HG03045 (cell line): Measurements from ENCODE around the gene BRD4.

Source experiments
- ATAC-seq: cut with Tn5 transposase; IDR thresholded peaks from one replicate; pipeline ENCODE4 v1.9.1; 2021; ENCODE audit warnings: mild to moderate bottlenecking, moderate library complexity; ENCODE audit not compliant: unreplicated experiment

Gene BRD4

DNA sequence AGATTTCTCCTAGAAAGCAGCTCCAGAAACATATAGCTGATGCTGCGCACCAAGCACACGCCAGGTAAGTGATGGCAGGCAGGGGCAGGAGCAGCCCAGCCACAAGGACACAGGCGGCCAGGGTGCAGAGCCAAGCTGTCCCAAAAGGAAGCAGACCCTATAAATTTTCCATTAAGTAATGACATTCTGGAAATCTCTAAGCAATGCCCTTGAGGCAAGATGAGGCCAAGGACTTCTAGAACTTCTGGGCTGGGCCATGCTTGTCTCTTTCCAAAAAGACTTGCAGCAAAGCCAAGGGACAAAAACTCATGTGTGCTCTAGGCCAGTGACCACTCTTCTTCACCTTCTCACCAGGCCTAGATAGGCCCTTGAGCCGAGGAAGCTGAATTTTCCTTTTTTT lies 57.9 kb downstream of the BRD4 start:
- ATAC-seq = no peak

DNA sequence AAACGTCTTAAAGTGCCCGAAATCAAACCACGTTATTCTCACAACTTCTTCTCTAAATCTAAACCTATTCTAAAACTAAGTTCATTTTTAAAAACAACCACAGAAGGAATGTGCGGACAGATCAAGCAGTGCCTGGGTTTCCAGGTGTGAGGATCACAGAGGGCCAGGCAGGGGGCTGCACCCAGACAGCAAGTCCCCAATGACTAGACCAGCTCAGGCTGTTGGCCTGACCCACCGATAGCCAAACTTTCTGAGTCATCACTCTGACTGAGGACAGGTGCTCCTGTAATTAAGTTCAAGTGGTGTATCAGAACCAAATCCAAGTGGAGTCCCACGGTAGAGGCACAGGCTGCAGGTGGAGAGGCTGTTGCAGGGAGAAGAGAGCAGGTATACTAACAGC lies 62.5 kb downstream of the BRD4 start:
- no peak for ATAC-seq

DNA sequence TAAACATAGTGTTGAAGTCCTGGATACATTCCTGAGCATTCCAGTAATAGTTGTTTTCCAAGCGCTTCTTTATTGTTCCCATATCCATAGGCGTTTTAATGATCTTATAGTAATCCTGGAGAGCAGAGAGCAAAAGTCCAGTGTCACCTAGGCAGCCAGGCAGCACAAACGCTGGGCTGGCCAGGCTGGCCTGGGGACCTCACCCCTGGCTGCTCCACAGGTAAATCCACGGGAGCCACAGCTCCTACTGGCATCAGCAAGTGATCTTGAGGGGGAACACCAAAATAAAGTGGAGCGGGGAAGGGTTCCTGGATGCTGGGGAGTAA lies 63.4 kb downstream of the BRD4 start:
- no peak for ATAC-seq

- ATAC-seq = no peak
Measured at GRCh38 chr19:15268192-15268927, 64.0 kb downstream of the BRD4 start.

DNA sequence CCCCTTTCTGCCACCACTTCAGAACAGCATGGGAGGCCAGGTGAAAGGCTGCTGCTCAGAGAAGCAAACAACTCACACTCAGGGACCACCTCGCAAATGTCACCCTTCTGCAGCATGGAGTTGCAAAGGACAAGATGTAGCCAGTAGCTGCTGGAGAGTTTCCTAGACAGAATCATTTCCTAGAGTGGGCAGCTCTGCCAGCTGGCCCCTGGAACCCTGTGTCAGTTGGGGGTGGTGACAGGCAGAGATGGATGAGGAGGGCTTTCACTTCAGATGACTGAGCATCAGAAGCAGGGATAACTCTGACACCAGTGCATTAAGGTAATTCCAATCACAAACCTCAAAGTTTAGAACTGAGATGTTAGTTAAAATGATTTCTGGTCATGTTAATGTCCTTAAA lies 65.7 kb downstream of the BRD4 start:
- no peak for ATAC-seq

- no peak for ATAC-seq
Measured at GRCh38 chr19:15265850-15266248, 66.5 kb downstream of the BRD4 start.

- ATAC-seq = no peak
Measured at GRCh38 chr19:15265214-15265849, 67.0 kb downstream of the BRD4 start.

GRCh38 chr19:15264933-15265206 lies 67.5 kb downstream of the BRD4 start:
- ATAC-seq = no peak

DNA sequence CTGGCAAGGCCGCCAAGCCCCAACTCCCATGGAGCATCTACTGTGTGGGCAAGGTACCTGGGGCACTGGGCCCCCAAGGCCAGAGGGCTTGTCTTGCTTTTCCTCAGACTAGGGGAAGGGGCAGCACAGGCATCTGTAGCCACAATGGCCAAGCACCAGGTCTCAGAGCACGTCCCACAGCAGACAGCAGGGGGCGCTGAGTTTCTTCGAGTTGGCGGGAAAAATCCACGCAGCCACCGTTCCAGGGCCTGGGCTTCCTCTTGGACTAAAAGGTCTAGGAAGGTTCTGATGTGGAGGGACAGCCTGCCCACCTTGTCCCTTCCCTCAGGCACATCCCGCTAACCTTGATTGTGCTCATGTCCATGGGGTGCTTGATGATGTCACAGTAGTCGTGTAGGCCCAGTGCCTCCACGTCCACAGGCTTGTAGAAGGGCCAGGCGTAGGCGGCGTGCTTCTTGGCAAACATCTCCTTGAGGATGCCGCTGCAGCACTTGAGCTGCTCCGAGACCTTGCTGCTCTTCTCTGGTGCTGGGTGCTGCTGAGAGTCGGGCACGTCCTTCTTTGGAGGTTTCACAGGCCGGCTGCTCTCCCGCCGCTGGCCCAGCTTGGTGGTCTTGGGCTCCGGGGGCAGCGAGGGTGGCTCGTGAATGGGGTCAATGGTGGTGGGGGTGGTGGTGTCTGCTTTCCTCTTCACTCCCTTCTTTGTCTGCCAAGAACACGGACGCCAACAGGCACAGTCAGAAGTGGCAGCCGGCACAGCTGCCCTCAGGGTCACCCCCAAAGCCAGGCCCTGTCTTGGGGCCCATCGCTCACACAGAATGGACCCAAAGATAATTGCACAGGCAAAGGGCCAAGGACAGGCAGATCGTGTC lies 68.0 kb downstream of the BRD4 start:
- no peak for ATAC-seq

- no peak for ATAC-seq
Measured at GRCh38 chr19:15263361-15263985, 68.9 kb downstream of the BRD4 start.

DNA sequence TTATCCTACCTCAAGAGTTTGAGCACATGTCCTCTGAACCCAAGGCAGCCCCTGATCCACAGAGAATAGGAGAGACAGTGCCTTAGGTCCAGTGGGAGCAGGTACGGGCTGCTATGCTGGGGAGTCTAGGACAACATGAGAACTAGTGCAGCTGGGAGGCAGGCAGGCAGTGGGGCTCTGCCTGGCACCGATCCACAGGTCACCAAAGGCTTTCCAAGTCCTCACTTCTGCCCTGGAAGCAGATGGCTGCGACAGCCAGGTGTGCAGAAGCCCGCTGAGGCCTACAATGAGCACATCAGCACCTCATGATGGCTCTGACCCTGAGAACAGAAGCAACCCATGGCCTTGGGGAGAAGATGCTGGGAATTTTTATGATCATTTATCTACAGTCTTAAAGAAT lies 70.3 kb downstream of the BRD4 start:
- ATAC-seq = no peak

DNA sequence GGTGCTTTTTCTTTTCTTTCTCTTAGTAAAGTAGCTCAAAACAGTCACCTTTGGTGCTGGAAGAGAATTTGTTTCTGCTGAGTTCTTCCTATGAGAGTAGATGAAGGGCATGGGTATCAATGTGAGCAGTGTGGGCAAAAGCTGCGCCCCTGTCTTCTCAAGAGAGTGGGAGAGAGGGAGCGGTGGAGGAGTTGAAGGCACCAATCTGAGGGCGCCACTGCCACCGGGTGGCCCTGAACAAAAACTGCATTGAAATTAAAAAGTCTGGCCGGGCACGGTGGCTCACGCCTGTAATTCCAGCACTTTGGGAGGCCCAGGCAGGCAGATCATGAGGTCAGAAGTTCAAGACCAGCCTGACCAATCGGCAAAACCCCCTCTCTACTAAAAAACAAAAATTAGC lies 71.4 kb downstream of the BRD4 start:
- no peak for ATAC-seq

GRCh38 chr19:15259907-15260306 lies 72.4 kb downstream of the BRD4 start:
- ATAC-seq = no peak

GRCh38 chr19:15257782-15258181 lies 74.6 kb downstream of the BRD4 start:
- no peak for ATAC-seq

GRCh38 chr19:15256708-15257331 lies 75.5 kb downstream of the BRD4 start:
- no peak for ATAC-seq

GRCh38 chr19:15255359-15255990 lies 76.9 kb downstream of the BRD4 start:
- no peak for ATAC-seq

GRCh38 chr19:15254547-15254946 lies 77.8 kb downstream of the BRD4 start:
- no peak for ATAC-seq

DNA sequence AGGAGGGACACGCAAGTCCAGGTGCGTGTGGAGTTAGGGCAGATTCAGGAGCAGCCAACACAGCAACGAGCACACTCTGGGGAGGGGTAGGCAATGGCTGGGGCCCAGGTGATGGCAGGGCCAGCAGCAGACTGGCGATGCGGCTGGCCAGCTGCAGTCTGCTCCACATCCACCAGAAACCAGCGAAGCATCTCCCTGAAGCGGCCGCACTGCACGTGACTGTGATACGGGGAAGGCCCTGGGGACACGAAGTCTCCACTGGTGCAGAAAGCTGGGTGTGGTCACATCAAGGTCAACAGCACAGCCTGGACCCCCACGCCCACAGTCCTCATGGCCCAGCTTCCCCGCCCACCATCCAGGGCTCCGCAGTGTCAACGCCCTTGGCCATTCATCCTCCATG lies 78.8 kb downstream of the BRD4 start:
- no peak for ATAC-seq

GRCh38 chr19:15253061-15253460 lies 79.3 kb downstream of the BRD4 start:
- ATAC-seq = no peak

- ATAC-seq = no peak
Measured at GRCh38 chr19:15252398-15253018, 79.8 kb downstream of the BRD4 start.
